Endodermal cell (in vitro differentiated cells): Measurements from ENCODE around the gene FASLG. TPM values are rescaled to one million over a fixed set of nuclear protein-coding genes. Genes with fewer than 3 reads are reported as not detected.

ENCODE experiments used
- DNase-seq: peaks from one replicate; pipeline ENCODE4 v3.0.0-alpha.2; 2017
- H3K27ac ChIP-seq: 2 replicates; pipeline ENCODE4 v1.5.1; 2013; ENCODE audit warnings: mild to moderate bottlenecking, low read depth, low read length, moderate library complexity
- H3K27me3 ChIP-seq: 2 replicates; pipeline ENCODE4 v1.6.1; 2013; ENCODE audit warnings: mild to moderate bottlenecking, low read length, moderate library complexity; ENCODE audit not compliant: insufficient read depth, control insufficient read depth, poor library complexity, severe bottlenecking
- H3K36me3 ChIP-seq: 2 replicates; pipeline ENCODE4 v1.7.0; 2013; ENCODE audit warnings: mild to moderate bottlenecking, low read length, moderate library complexity; ENCODE audit not compliant: control insufficient read depth, insufficient read depth
- H3K4me1 ChIP-seq: one replicate; pipeline ENCODE4 v1.7.0; 2013; ENCODE audit warnings: low read length; ENCODE audit not compliant: control insufficient read depth, insufficient read depth
- H3K4me3 ChIP-seq: 2 replicates; pipeline ENCODE4 v1.5.1; 2013; ENCODE audit warnings: mild to moderate bottlenecking, low read length, moderate library complexity
- H3K9ac ChIP-seq: 2 replicates; pipeline ENCODE4 v1.6.1; 2013; ENCODE audit warnings: mild to moderate bottlenecking, low read length, moderate library complexity; ENCODE audit not compliant: poor library complexity, severe bottlenecking; ENCODE audit errors: extremely low read depth
- H3K9me3 ChIP-seq: 2 replicates; pipeline ENCODE4 v1.6.1; 2013; ENCODE audit warnings: mild to moderate bottlenecking, low read length, moderate library complexity; ENCODE audit not compliant: control insufficient read depth
- H3K27ac Mint-ChIP-seq: 2 replicates; pipeline ENCODE4 v1.8.0; 2020; ENCODE audit warnings: mixed read lengths
- H3K27me3 Mint-ChIP-seq: 2 replicates; pipeline ENCODE4 v1.8.0; 2021; ENCODE audit warnings: mild to moderate bottlenecking, mixed read lengths; ENCODE audit not compliant: insufficient read depth
- H3K36me3 Mint-ChIP-seq: 2 replicates; pipeline ENCODE4 v1.8.0; 2020; ENCODE audit warnings: low read depth, mixed read lengths
- H3K4me1 Mint-ChIP-seq: 2 replicates; pipeline ENCODE4 v1.8.0; 2020; ENCODE audit warnings: mixed read lengths
- H3K4me3 Mint-ChIP-seq: 2 replicates; pipeline ENCODE4 v1.8.0; 2020; ENCODE audit warnings: mild to moderate bottlenecking, moderate library complexity, mixed read lengths
- H3K9me3 Mint-ChIP-seq: 2 replicates; pipeline ENCODE4 v1.8.0; 2020; ENCODE audit warnings: mild to moderate bottlenecking, mixed read lengths
- WGBS, 2 experiments: methylation state at CpG; one replicate each; pipeline versions ENCODE4 v1.1.5 to v1.1.7; 2013; ENCODE audit warnings: missing lambda C conversion rate in 2 of 2, mixed read lengths in 1 of 2; ENCODE audit not compliant: insufficient coverage in 1 of 2, insufficient read length in 1 of 2; 5-methylcytosine and 5-hydroxymethylcytosine counted together
- total RNA-seq, 2 donors: library from RNA; stranded (reverse); fragmentation: NEBNext Ultra II Directional in 1 of 2; extraction: Animal tissue kit (Norgen Biotek cat#: 25700) in 1 of 2; gene quantifications; 2 replicates in 1 of 2; 3 replicates in 1 of 2; pipeline ENCODE4 v1.2.1, GENCODE V29; 2021
- TF ChIP-seq, protein P1 (sequence below): fragments of 200-600 bp; sonication (generic); conservative IDR thresholded peaks from 2 replicates; pipeline ENCODE4 v1.5.0; 2021; ENCODE audit warnings: antibody characterized with exemption, mild to moderate bottlenecking

Gene FASLG
- total RNA-seq, 2 donors from 2014 or later, result not detected

- H3K27me3 Mint-ChIP-seq, result peaks cover 2% of the 10 kb centered on the region
- H3K9me3 Mint-ChIP-seq, result no peaks in the 10 kb centered on the region
- 95 to 100% methylated on average over 1 to 3 of the region's 3 CpGs for WGBS, 2 experiments
- no peaks in the 10 kb centered on the region for H3K27me3 ChIP-seq
- H3K9me3 ChIP-seq, result no peaks in the 10 kb centered on the region
- H3K27ac Mint-ChIP-seq, result no peak overlapping the region
- DNase-seq, result no peak
- no peaks in the 10 kb centered on the region for H3K36me3 ChIP-seq
- H3K4me1 Mint-ChIP-seq, result peaks cover 3% of the 10 kb centered on the region
- no peaks in the 10 kb centered on the region for H3K36me3 Mint-ChIP-seq
- TF ChIP-seq, protein P1, sequence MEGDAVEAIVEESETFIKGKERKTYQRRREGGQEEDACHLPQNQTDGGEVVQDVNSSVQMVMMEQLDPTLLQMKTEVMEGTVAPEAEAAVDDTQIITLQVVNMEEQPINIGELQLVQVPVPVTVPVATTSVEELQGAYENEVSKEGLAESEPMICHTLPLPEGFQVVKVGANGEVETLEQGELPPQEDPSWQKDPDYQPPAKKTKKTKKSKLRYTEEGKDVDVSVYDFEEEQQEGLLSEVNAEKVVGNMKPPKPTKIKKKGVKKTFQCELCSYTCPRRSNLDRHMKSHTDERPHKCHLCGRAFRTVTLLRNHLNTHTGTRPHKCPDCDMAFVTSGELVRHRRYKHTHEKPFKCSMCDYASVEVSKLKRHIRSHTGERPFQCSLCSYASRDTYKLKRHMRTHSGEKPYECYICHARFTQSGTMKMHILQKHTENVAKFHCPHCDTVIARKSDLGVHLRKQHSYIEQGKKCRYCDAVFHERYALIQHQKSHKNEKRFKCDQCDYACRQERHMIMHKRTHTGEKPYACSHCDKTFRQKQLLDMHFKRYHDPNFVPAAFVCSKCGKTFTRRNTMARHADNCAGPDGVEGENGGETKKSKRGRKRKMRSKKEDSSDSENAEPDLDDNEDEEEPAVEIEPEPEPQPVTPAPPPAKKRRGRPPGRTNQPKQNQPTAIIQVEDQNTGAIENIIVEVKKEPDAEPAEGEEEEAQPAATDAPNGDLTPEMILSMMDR, result no peak
- no peaks in the 10 kb centered on the region for H3K4me1 ChIP-seq
- no peak overlapping the region for H3K27ac ChIP-seq
- H3K4me3 ChIP-seq, result no peak overlapping the region
- H3K4me3 Mint-ChIP-seq, result no peak overlapping the region
- no peak overlapping the region for H3K9ac ChIP-seq
These were observed 10.1 kb downstream of the FASLG start for GRCh38 chr1:172669011-172669410.

- H3K36me3 ChIP-seq, result no peaks in the 10 kb centered on the region
- Mint-ChIP-seq H3K36me3 (no peaks in the 10 kb centered on the region), H3K4me1 (peaks cover 3% of the 10 kb centered on the region), H3K9me3 (no peaks in the 10 kb centered on the region), H3K27me3 (peaks cover 2% of the 10 kb centered on the region), H3K27ac (no peak overlapping the region), H3K4me3 (no peak overlapping the region)
- H3K9ac ChIP-seq, result no peak overlapping the region
- H3K9me3 ChIP-seq, result no peaks in the 10 kb centered on the region
- no peak overlapping the region for H3K27ac ChIP-seq
- TF ChIP-seq, protein P1, result no peak
- no peaks in the 10 kb centered on the region for H3K4me1 ChIP-seq
- no peak overlapping the region for H3K4me3 ChIP-seq
- 80 to 83% methylated on average over 2 to 4 of the region's 4 CpGs for WGBS, 2 experiments
- H3K27me3 ChIP-seq, result no peaks in the 10 kb centered on the region
- DNase-seq, result no peak
These were observed 11.4 kb downstream of the FASLG start for GRCh38 chr1:172670316-172670715.

DNA sequence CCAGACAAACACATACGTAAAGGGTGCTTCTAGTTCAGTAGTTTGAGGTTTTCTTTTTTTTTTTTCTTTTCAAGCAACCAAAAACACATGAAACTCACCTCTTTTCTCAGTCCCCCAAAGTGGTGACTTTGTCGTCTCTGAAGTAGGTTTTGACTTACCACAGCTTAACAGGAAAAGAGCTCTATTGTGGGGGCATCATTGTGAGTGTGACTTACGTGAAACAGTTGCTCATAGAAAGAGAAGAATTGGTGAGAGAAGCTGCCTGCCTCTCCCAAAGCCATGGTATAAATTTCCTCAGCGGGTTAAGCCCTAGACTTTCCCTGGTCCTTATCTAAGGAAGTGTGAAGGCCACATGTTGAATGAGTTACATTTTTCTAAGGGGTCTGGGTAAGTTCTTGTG lies 11.9 kb downstream of the FASLG start:
- no peak overlapping the region for H3K4me3 Mint-ChIP-seq
- TF ChIP-seq, protein P1, result no peak
- H3K27ac ChIP-seq, result no peak overlapping the region
- no peak overlapping the region for H3K9ac ChIP-seq
- no peak overlapping the region for H3K4me3 ChIP-seq
- H3K9me3 ChIP-seq, result no peaks in the 10 kb centered on the region
- H3K9me3 Mint-ChIP-seq, result no peaks in the 10 kb centered on the region
- WGBS, 2 experiments, result 80 to 100% methylated on average over 1 to 3 of the region's 4 CpGs
- DNase-seq, result no peak
- H3K27ac Mint-ChIP-seq, result no peak overlapping the region
- no peaks in the 10 kb centered on the region for H3K36me3 Mint-ChIP-seq
- H3K27me3 ChIP-seq, result no peaks in the 10 kb centered on the region
- no peaks in the 10 kb centered on the region for H3K36me3 ChIP-seq
- H3K27me3 Mint-ChIP-seq, result no peaks in the 10 kb centered on the region
- H3K4me1 Mint-ChIP-seq, result peaks cover 3% of the 10 kb centered on the region
- H3K4me1 ChIP-seq, result no peaks in the 10 kb centered on the region
